PFSK-1 (cell line): Measurements from ENCODE around the gene RAB4A.

Source experiments
- FOXP2 ChIP-seq: optimal IDR thresholded peaks from 2 replicates; pipeline ENCODE3; 2011; ENCODE audit warnings: borderline replicate concordance, control low read depth, inconsistent platforms; ENCODE audit not compliant: insufficient read depth; ENCODE audit errors: extremely low read length, extremely low read depth
- POLR2AphosphoS5 ChIP-seq: IDR thresholded peaks from 2 replicates; pipeline ENCODE4 v1.6.1; 2012; ENCODE audit warnings: low read depth, mild to moderate bottlenecking, control low read depth, low read length, moderate library complexity
- SIN3A ChIP-seq: IDR thresholded peaks from 2 replicates; pipeline ENCODE4 v1.6.1; 2012; ENCODE audit warnings: mild to moderate bottlenecking, low read length, moderate library complexity, borderline replicate concordance; ENCODE audit not compliant: insufficient read depth
- TAF1 ChIP-seq: IDR thresholded peaks from 2 replicates; pipeline ENCODE4 v1.6.1; 2012; ENCODE audit warnings: low read length, control low read depth, borderline replicate concordance; ENCODE audit not compliant: insufficient read depth
- TF ChIP-seq, protein P1 (sequence below), 2 experiments: IDR thresholded peaks; 2 replicates each; pipeline versions ENCODE4 v1.6.1 to v1.8.0; 2011 to 2012; ENCODE audit warnings: low read depth in 2 of 2, low read length in 2 of 2, control low read depth in 1 of 2, inconsistent platforms in 1 of 2, mild to moderate bottlenecking in 1 of 2, moderate library complexity in 1 of 2; ENCODE audit not compliant: insufficient read depth in 1 of 2

DNA sequence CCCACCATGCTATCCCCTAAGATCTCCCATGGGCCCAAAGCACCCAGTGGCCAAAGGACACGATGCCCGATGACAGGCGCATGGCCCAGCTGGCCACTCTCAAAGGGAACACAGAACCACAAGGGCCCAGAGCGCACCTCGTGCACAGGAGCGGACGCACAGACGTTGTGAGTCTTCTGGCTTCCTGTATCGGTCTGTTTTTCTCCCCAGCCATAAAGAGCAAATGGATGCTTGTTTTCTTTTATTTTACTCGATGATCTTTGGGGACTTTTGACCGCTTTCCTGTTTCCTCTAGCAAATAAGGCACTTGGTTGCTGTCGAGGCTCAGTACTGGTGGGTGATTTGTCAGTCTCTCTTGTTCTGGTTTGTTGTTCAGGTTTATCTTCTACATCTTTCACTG is 55.7 kb downstream of the RAB4A start:
- no peak for TF ChIP-seq POLR2AphosphoS5
- no peak for TF ChIP-seq TAF1
- TF ChIP-seq SIN3A = no peak
- TF ChIP-seq, protein P1, sequence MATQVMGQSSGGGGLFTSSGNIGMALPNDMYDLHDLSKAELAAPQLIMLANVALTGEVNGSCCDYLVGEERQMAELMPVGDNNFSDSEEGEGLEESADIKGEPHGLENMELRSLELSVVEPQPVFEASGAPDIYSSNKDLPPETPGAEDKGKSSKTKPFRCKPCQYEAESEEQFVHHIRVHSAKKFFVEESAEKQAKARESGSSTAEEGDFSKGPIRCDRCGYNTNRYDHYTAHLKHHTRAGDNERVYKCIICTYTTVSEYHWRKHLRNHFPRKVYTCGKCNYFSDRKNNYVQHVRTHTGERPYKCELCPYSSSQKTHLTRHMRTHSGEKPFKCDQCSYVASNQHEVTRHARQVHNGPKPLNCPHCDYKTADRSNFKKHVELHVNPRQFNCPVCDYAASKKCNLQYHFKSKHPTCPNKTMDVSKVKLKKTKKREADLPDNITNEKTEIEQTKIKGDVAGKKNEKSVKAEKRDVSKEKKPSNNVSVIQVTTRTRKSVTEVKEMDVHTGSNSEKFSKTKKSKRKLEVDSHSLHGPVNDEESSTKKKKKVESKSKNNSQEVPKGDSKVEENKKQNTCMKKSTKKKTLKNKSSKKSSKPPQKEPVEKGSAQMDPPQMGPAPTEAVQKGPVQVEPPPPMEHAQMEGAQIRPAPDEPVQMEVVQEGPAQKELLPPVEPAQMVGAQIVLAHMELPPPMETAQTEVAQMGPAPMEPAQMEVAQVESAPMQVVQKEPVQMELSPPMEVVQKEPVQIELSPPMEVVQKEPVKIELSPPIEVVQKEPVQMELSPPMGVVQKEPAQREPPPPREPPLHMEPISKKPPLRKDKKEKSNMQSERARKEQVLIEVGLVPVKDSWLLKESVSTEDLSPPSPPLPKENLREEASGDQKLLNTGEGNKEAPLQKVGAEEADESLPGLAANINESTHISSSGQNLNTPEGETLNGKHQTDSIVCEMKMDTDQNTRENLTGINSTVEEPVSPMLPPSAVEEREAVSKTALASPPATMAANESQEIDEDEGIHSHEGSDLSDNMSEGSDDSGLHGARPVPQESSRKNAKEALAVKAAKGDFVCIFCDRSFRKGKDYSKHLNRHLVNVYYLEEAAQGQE (IDR thresholded peaks at IDR 0.05; ENCODE audit: insufficient read depth in 1 of 2, low read depth in 2 of 2, low read length in 2 of 2) = no peak
- TF ChIP-seq FOXP2 = no peak
